ENCODE results near the gene LHX8. TPM values are rescaled to one million over a fixed set of nuclear protein-coding genes. Genes with fewer than 3 reads are reported as not detected.

The LHX8 gene
- total RNA-seq, 1 experiment from 2014 or later = not detected

DNA sequence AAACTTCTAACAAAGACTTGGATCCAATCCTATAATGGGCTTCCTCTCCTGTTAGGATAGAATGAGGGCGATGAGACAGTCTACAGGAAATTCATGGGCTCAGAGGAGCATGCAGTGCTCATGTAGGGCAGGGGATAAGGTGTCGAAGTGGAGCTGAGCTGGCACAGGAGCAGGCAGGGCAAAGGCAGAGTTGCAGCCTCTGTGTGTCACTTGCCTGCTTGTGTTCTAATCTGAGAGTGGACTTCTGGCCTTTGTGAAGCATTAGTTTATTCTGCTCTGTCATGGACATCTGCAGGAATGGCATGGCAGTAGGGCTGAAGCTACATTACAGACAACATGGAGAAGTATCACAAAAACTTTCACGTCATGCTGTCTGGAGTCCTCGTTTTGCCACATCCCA is 32.6 kb downstream of the LHX8 start:
- CTCF ChIA-PET = no interaction called here
- no peak overlapping the region for H3K27ac ChIP-seq (ENCODE audit: low read length)

GRCh38 chr1:75170011-75170410 is 35.8 kb downstream of the LHX8 start:
- TF ChIP-seq CTCF (IDR thresholded peaks at IDR 0.05) (no peak), POLR2AphosphoS5 (IDR thresholded peaks at IDR 0.05; ENCODE audit: low read depth, low read length) (no peak), TCF7L2 (IDR thresholded peaks at IDR 0.05; ENCODE audit: low read depth, low read length) (no peak), SIN3A (IDR thresholded peaks at IDR 0.05; ENCODE audit: borderline replicate concordance, insufficient read depth, low read depth, low read length) (no peak)
- TF ChIP-seq, protein P1, sequence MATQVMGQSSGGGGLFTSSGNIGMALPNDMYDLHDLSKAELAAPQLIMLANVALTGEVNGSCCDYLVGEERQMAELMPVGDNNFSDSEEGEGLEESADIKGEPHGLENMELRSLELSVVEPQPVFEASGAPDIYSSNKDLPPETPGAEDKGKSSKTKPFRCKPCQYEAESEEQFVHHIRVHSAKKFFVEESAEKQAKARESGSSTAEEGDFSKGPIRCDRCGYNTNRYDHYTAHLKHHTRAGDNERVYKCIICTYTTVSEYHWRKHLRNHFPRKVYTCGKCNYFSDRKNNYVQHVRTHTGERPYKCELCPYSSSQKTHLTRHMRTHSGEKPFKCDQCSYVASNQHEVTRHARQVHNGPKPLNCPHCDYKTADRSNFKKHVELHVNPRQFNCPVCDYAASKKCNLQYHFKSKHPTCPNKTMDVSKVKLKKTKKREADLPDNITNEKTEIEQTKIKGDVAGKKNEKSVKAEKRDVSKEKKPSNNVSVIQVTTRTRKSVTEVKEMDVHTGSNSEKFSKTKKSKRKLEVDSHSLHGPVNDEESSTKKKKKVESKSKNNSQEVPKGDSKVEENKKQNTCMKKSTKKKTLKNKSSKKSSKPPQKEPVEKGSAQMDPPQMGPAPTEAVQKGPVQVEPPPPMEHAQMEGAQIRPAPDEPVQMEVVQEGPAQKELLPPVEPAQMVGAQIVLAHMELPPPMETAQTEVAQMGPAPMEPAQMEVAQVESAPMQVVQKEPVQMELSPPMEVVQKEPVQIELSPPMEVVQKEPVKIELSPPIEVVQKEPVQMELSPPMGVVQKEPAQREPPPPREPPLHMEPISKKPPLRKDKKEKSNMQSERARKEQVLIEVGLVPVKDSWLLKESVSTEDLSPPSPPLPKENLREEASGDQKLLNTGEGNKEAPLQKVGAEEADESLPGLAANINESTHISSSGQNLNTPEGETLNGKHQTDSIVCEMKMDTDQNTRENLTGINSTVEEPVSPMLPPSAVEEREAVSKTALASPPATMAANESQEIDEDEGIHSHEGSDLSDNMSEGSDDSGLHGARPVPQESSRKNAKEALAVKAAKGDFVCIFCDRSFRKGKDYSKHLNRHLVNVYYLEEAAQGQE (IDR thresholded peaks at IDR 0.05; ENCODE audit: insufficient read depth in 1 of 2, low read depth in 2 of 2, low read length in 1 of 2) = no peak
- Histone ChIP-seq H3K9me3 (ENCODE audit: control insufficient read depth, insufficient read depth, low read depth, low read length) (no peaks in the 10 kb centered on the region), H3K27ac (ENCODE audit: low read length) (no peak overlapping the region), H3K4me3 (ENCODE audit: low read depth in 2 of 2, low read length in 2 of 2) (no peak overlapping the region), H3K27me3 (ENCODE audit: control insufficient read depth, insufficient read depth, low read length) (no peaks in the 10 kb centered on the region), H3K36me3 (ENCODE audit: control insufficient read depth, insufficient read depth, low read length) (no peaks in the 10 kb centered on the region), H3K4me1 (ENCODE audit: control insufficient read depth, insufficient read depth, low read length) (no peaks in the 10 kb centered on the region)
- in situ Hi-C loops (cut with HindIII; ENCODE audit: low pct_unique_long_range_greater_than_20kb, low sequenced_read_pairs) = no loop called here
- ChIA-PET POLR2A (interaction anchor here (0.5 kb wide), 1 partner anchor 462 kb away, joined by 5 read pairs; no protein-coding TSS in a partner anchor), CTCF (no interaction called here)
- ATAC-seq (no peak), DNase-seq (ENCODE audit: low read depth, low spot score) (no peak)
- intact Hi-C loops (cut with micrococcal nuclease; ENCODE audit: unreplicated experiment) = no loop called here
- no TSS peak for BruUV-seq (replicated peaks)

More for the DNA sequence above, 32.6 kb downstream of the LHX8 start:
- no peaks in the 10 kb centered on the region for H3K4me1 ChIP-seq (ENCODE audit: control insufficient read depth, insufficient read depth, low read length)
- ATAC-seq (no peak), DNase-seq (ENCODE audit: low read depth, low spot score) (no peak)
- no peaks in the 10 kb centered on the region for H3K9me3 ChIP-seq (ENCODE audit: control insufficient read depth, insufficient read depth, low read depth, low read length)
- intact Hi-C loops (cut with micrococcal nuclease; ENCODE audit: unreplicated experiment) (no loop called here), in situ Hi-C loops (cut with HindIII; ENCODE audit: low pct_unique_long_range_greater_than_20kb, low sequenced_read_pairs) (no loop called here)
- no peaks in the 10 kb centered on the region for H3K36me3 ChIP-seq (ENCODE audit: control insufficient read depth, insufficient read depth, low read length)
- BruUV-seq (replicated peaks) = no TSS peak
- H3K27me3 ChIP-seq (ENCODE audit: control insufficient read depth, insufficient read depth, low read length) = no peaks in the 10 kb centered on the region
- no peak overlapping the region for H3K4me3 ChIP-seq (ENCODE audit: low read depth in 2 of 2, low read length in 2 of 2)
- TF ChIP-seq TCF7L2 (IDR thresholded peaks at IDR 0.05; ENCODE audit: low read depth, low read length) (no peak), CTCF (IDR thresholded peaks at IDR 0.05) (no peak), SIN3A (IDR thresholded peaks at IDR 0.05; ENCODE audit: borderline replicate concordance, insufficient read depth, low read depth, low read length) (no peak), POLR2AphosphoS5 (IDR thresholded peaks at IDR 0.05; ENCODE audit: low read depth, low read length) (no peak)
- TF ChIP-seq, protein P1 (IDR thresholded peaks at IDR 0.05; ENCODE audit: insufficient read depth in 1 of 2, low read depth in 2 of 2, low read length in 1 of 2) = no peak
- POLR2A ChIA-PET = no interaction called here
